ENCODE measurements around the gene CRYBA4. TPM values are rescaled to one million over a fixed set of nuclear protein-coding genes. Genes with fewer than 3 reads are reported as not detected.

The CRYBA4 gene
- total and polyA plus RNA-seq, 2 of the 13 experiments (the other 11 are each of a cell fraction or from before 2014, with no cell fraction given), result not detected

DNA sequence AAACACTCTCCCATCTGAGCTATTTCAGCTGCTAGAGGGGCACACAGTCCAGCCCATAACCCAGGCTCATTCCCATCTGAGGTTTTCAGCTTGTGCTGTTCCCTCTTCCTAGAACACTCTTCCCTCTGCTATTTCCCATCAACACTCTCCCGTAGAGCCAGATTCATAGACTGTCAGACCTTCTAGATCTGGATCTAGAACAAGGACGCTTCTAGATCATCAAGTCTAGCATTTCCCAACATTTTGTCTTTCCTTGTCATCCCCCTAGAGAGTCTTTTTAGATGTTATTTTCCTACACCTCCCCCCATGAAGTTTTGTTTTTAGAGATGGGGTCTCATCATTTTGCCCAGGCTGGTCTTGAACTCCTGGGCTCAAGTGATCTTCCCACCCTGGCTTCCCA is 13.4 kb downstream of the CRYBA4 start:
- ATAC-seq, result no peak
- TF ChIP-seq TERF1 (CRISPR knock-in tag; IDR thresholded peaks at IDR 0.05) (no peak), RNF219 (CRISPR knock-in tag; IDR thresholded peaks at IDR 0.05) (no peak), SMAD9 (CRISPR knock-in tag; IDR thresholded peaks at IDR 0.05) (no peak), MED1 (CRISPR knock-in tag; IDR thresholded peaks at IDR 0.05) (no peak), NFE2 (CRISPR knock-in tag; IDR thresholded peaks at IDR 0.05) (no peak)
- no peak overlapping the region for H3K9ac ChIP-seq (ENCODE audit: insufficient read depth, low read depth, low read length)
- intact Hi-C loops (cut with micrococcal nuclease; ENCODE audit: unreplicated experiment) (no loop called here), in situ Hi-C loops (cut with HindIII; ENCODE audit: extremely low pct_ligation_motif_present, low pct_unique_long_range_greater_than_20kb) (no loop called here)
- no TSS peak for BruUV-seq (replicated peaks)
- H4K20me1 ChIP-seq (ENCODE audit: insufficient read depth, low read length), result no peaks in the 10 kb centered on the region
- no peak overlapping the region for H3K27ac ChIP-seq (ENCODE audit: extremely low read length, insufficient read depth, low read length)
- H3K27me3 ChIP-seq (ENCODE audit: control insufficient read depth in 1 of 2, insufficient read depth in 2 of 2, low read length in 2 of 2), result peaks cover 1 to 21% of the 10 kb centered on the region in 2 experiments; a peak in 1 of 5 replicates
- no peak overlapping the region for H3K4me2 ChIP-seq (ENCODE audit: low read depth, low read length)
- no peaks in the 10 kb centered on the region for H3K4me1 ChIP-seq (ENCODE audit: insufficient read depth, low read length)
- FAIRE-seq, result no peak
- H3K36me3 ChIP-seq (replicated peaks in 1 of 2; ENCODE audit: control insufficient read depth in 1 of 2, insufficient read depth in 2 of 2, low read length in 2 of 2), result no peaks in the 10 kb centered on the region
- H3K79me2 ChIP-seq (ENCODE audit: insufficient read depth, low read length), result no peaks in the 10 kb centered on the region
- CTCF ChIA-PET (ENCODE audit: low intra/inter-chr PET ratio, low total read pairs), result no interaction called here
- POLR2A ChIA-PET, result no interaction called here
- H2AFZ ChIP-seq (ENCODE audit: low read length), result no peak overlapping the region
- WGBS (ENCODE audit: low lambda C conversion rate), result 8% methylated on average over 2 of the region's 2 CpGs
- no peaks in the 10 kb centered on the region for H3K9me3 ChIP-seq (ENCODE audit: low read length)
- H3K4me3 ChIP-seq (replicated peaks in 1 of 3; ENCODE audit: insufficient read depth in 1 of 3, low read depth in 2 of 3, low read length in 3 of 3), result no peak overlapping the region
- DNase-seq (ENCODE audit: low spot score), result no peak

DNA sequence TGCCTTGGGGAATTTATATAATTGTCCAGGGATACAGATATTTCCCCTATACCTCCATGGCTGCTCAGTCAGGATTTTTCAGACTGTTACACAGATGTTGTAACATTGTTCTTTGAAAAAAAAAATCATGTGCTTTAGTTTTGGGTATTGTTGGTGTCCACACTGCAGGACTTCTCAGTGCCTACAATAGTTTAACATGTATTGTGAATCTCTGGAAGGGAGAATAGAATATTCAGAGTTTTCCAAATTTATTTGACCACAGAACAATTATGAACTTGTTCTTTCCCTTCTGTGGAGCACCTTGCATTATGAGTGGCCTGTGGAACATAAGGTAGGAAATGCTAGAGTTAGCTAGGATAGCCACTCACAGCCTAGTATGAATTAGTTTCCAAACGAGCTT is 14.5 kb downstream of the CRYBA4 start:
- no peak overlapping the region for H3K4me3 ChIP-seq (replicated peaks in 1 of 3; ENCODE audit: insufficient read depth in 1 of 3, low read depth in 2 of 3, low read length in 3 of 3)
- H3K27me3 ChIP-seq (ENCODE audit: control insufficient read depth in 1 of 2, insufficient read depth in 2 of 2, low read length in 2 of 2), result peaks cover 3 to 29% of the 10 kb centered on the region in 2 experiments; a peak in 2 of 5 replicates
- H3K36me3 ChIP-seq (replicated peaks in 1 of 2; ENCODE audit: control insufficient read depth in 1 of 2, insufficient read depth in 2 of 2, low read length in 2 of 2), result no peaks in the 10 kb centered on the region
- H4K20me1 ChIP-seq (ENCODE audit: insufficient read depth, low read length), result no peaks in the 10 kb centered on the region
- H3K9me3 ChIP-seq (ENCODE audit: low read length), result no peaks in the 10 kb centered on the region
- no peak overlapping the region for H3K9ac ChIP-seq (ENCODE audit: insufficient read depth, low read depth, low read length)
- H3K4me2 ChIP-seq (ENCODE audit: low read depth, low read length), result no peak overlapping the region
- no peak overlapping the region for H3K27ac ChIP-seq (ENCODE audit: extremely low read length, insufficient read depth, low read length)
- WGBS (ENCODE audit: low lambda C conversion rate), result 0% methylated on average over 1 of the region's 1 CpG
- ATAC-seq (no peak), DNase-seq (ENCODE audit: low spot score) (no peak), FAIRE-seq (no peak)
- no peaks in the 10 kb centered on the region for H3K79me2 ChIP-seq (ENCODE audit: insufficient read depth, low read length)
- intact Hi-C loops (cut with micrococcal nuclease; ENCODE audit: unreplicated experiment), result no loop called here
- no peak overlapping the region for H2AFZ ChIP-seq (ENCODE audit: low read length)
- ChIA-PET POLR2A (no interaction called here), CTCF (ENCODE audit: low intra/inter-chr PET ratio, low total read pairs) (no interaction called here)
- no peaks in the 10 kb centered on the region for H3K4me1 ChIP-seq (ENCODE audit: insufficient read depth, low read length)
- no peak for TF ChIP-seq MBNL3 (CRISPR knock-in tag; conservative IDR thresholded peaks at IDR 0.05)
- no peak for TF ChIP-seq ZNF513 (CRISPR knock-in tag; conservative IDR thresholded peaks at IDR 0.05)
- TF ChIP-seq RFX5 (IDR thresholded peaks at IDR 0.05; ENCODE audit: low read depth, low read length), result no peak
- TF ChIP-seq RFX3 (CRISPR knock-in tag; IDR thresholded peaks at IDR 0.05), result no peak
- no peak for TF ChIP-seq ZBTB7B (CRISPR knock-in tag; IDR thresholded peaks at IDR 0.05)
- no peak for TF ChIP-seq ZNF776 (CRISPR knock-in tag; IDR thresholded peaks at IDR 0.05)
- no TSS peak for BruUV-seq (replicated peaks)
- in situ Hi-C loops (cut with HindIII; ENCODE audit: extremely low pct_ligation_motif_present, low pct_unique_long_range_greater_than_20kb), result no loop called here
